NCI-H2081 treated with DMSO at 0.1 percent for 48 hours (cell line): ENCODE results near the gene EEIG1.

Experiments used
- DNase-seq: peaks from one replicate; lab custom pipeline; 2025; lab: John Stamatoyannopoulos, UW

EEIG1 gene

DNA sequence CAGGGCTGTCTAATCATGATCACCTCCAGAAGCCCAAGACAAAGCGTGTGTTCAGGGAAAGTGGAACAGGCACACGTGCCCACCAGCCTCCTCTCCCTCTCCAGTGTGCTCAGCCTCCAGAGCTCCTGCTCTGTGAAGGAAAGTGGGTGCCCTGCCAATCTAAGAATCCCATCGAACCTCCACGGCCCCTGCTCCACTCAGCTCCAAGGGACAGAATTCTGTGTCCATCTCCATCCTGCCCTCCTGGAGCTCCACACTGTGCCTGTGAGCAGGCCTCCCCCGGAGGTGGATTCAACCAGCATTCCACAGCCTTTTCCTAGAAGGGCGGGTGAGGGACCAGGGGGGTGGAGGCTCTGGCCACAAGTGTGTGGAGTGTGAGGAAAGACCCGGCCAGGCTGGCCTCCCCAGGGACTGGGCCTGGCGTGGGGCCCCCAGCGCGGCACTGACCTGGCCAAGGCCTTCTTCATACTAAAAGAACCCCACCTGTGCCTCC is 6.0 kb downstream of the EEIG1 start:
- no peak for DNase-seq

DNA sequence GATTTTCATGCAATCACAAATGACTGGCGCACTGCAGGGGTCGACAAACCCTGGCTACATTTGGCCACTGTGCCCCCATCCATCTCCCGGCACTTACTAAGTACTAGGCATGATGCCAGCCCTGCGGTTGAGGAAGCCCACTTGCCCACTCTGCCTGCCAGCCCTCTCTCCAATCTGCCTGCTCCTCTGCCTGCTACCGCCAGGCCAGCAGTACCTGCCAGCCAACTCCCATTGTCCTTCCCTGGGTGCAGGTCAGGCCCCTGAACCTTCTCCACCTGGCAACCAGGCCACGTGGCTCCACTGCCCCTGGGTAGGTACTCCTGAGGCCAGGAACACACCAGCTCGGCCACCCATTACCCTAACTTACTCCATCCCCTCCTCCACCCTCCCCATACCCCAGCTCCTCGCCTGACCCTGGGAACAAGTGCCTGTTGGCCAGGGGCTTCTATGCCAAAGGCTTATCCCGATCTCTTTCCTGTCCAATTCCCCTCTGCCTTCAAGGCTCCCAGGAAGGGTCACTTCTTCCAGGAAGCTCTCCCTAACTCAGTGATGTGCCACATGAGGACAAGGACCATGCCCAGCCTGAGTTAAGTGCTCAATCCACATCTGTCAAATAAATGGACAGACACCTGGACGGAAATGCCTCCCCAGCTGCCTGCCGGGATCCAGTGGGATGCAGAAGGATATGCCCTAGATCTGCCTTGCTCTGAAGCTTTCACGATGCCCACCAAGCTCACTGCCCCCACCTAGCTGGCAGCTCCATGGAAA is 6.6 kb downstream of the EEIG1 start:
- DNase-seq = no peak

DNA sequence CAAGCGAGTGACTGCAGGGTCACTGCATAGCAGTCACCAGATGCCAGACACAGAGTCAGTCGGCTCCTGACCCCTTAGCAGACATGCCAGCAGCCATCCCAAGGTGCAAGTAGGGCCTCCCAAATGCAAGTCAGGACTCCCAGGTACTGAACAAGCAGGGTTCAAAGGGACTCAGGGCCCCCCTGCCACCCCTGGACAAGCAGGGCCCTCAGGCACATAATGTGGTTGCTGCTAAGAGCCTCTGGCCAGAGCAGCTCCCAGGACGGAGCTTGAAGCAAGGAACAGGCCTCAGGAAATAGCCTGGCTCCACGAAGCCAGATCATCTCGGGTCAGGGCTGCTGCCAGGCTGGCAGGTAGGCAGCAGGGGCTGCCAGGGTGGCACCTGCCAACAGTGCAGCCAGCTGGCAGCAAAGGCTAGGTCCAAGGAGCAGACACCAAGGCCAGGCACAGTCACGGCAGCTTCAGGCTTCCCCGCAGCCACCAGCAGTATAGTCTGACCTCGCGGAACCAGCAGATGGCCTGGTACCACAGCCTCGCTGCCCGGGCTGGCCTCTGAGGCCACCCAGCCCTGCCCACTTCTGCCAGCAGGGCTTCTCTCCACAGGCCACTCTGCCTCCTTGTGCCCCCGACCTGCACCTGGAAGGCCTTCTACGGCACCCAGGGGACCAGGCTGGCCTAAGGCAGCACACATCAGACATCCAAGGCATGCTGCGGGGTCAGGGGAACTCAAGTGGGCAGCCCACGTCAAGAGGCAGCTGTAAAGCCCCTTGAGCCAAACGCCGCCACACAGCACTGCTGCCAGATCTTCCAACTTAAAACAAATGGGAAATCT is 7.4 kb downstream of the EEIG1 start:
- no peak for DNase-seq

DNA sequence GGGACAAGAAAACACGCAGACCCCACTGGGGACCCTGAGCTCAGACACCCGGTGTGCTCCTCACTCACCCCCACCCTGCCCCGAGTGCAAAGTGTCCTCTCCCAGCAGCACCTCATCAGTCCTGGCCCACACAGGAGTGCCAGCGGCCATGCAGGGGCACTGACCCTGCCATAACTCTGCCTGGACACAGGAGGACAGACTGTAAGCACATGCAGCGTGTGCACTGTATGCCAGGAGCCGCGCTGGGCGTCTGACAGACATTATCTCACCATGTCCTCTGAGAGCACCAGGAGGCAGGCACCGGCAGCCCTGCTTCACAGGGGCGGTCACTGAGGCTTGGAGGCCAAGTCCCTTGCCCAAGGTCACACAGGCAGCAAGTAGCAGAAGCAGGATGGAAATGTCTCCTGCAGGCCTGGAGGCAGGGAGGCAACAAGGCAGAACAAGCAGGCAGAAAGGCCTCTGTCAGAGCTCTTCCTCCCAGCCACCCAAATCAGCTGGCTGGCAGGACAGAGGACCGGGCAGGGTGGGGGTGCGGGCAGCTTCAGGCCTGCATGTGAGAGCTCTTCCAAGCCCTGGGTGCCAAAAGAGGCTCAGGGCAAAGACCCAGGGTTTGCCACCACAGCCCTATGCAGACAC is 8.4 kb downstream of the EEIG1 start:
- DNase-seq = no peak

DNA sequence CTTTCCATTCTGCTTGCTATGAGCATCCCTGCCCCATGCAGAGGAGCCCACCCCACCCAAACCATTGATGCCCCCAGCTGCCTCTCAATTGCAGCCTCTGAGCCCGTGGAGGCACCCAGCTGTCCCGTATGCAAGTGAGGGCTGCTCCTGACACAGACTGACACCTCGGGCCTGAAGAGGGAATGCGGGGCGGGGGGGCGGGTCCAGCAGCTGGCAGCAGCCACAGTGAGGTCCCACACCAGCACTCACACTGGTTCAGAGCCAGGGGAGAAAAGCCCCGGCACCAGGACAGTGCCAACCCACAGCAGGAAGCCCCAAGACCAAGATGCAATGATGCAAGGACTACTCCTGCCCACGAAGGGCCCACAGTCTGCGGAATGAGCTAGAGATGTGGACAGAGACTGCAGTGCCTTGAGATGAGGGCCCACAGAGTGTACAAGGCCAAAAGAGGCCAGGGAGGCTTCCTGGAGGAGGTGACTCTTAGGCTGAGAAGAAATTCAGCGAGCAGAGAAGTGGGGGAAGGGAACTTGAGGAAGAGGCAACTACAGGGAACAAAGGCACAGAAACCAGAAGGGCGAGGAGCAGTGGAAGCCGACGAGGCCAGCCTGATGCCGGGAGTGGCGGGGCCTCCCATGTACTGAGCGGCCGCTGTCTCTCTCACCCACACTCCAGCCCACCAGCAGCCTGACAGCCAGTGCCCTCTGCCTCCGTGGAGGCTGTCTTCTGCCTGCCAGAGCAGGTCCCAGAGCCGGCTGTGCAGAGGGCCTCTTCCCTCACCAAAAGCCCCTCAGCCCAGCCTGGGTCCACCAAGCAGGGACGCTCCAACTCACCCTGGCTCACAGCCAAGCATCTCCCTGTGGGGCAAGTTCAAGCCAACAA is 9.2 kb downstream of the EEIG1 start:
- DNase-seq = no peak

DNA sequence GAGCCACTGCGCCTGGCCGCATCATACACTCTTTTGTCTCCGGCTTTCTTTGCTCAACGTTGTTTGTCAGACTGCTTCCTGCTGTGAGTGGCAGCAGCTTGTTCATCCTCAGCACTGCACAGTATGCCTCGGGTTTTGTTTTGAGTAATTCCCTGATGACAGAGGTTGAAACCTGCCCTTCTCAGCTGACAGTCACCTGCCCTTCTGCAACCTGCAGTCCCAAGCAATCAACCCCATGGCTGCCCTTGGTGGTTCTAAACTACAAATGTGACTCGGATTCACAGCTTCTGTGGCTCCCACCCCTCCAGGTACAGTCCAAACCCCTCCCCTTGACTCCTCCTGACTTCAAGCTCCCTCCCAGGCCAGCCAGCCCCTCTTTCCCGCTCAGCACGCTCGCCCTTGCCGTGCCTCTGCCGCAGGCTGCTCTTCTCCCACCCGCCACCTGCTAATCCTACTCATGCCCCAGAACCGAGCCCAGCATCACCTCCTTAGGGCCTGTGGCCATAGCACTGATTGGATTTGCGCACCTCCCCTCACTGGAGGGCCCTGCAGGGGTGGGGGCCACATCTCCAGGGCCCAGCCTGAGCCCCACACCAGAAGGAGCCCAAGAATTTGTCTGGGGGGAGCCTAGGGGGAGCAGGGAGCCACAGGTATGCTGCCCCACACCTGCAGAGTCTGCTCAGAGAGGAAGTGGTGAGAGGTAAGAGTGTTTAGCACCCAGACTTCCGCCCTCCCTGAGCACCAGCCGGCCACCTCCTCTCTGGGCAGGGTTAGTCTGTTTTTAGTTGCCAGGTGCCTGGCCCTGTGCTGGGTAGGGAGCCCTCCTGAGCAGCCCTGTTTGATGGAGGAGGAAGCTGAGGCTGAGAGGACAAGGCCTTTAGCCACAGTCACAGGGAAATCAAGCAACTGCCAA is 10.1 kb downstream of the EEIG1 start:
- DNase-seq = peak; percentile 61

DNA sequence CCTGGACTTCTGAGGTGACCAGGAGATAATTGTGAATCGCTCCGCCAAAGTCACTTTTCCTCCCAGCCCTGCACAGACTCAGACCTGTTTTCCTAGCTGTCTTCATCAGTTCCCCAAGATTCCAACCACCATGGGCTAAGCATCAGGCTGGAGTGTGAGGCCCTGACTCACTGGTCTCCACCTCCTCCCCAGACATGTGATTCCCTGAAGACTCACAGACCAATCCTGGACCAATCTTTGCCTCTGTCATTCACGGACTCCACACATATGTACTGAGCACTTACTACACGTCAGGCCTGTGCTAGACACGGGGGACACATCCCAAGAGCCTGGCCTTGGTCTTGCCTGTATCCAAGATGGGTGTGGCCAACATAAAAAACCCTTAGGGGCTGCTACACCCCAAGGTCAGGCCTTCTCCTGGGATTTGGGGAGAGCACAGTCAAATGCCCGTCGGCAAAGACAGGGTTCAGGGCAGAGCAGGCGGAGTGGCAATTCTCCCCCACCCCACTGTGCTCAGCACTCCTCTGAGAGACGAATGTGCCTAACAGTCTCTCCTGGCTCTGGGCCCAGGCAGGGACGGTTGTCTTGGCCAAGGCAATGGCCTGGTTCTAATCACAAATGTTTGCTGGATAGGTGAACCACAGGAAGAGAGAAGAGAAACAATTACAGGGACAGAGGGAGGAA is 11.9 kb downstream of the EEIG1 start:
- DNase-seq = peak; percentile 51

DNA sequence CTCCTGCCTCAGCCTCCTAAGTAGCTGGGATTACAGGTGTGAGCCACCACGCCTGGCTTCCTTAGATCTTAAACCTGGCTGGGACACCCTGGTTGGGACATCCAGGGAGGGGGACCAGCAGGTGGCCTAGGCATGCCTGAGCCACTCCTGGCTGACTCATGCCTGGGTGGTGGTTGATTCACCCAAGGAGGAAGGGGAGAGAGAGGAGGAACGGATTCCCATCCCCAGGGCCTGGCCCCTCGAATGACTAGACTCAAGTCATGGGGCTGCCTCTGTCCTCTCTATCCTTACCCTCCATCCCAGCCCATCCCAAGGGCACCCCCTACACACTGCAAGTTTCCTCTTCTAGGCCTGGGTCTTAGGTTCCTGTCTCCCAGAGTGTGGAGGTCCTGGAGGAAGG is 12.7 kb downstream of the EEIG1 start:
- no peak for DNase-seq

DNA sequence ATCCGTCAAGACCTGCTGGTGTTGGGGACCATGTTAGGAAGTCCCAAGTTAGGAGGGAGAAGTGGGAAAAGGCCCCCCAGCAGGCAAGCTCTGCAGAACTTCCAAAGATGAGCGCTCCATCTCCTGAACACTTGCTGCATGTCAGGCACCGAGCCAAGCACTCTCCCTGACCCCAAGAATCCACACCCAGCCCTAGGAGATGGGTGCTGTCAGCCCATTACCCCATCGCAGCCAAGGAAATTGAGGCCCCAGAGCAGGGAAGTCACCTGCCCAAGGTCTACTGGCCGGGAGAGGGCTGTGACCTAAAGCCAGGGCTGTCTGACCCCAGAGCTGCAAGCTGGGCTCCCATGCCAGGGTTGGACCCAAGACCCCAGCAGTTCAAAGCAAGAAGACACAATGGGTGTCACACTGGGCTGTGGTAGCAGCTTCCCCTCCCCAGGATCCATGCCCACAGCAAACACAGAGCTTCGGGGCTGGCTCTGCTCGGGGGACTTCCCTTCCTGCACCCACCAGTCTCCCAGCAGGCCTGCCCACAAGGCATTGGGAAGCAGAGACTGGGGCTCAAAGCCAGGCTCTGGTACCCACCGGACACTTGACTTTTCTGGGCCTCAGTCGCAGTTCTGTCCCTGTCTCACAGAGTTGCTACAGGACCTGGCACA is 13.5 kb downstream of the EEIG1 start:
- DNase-seq = no peak

DNA sequence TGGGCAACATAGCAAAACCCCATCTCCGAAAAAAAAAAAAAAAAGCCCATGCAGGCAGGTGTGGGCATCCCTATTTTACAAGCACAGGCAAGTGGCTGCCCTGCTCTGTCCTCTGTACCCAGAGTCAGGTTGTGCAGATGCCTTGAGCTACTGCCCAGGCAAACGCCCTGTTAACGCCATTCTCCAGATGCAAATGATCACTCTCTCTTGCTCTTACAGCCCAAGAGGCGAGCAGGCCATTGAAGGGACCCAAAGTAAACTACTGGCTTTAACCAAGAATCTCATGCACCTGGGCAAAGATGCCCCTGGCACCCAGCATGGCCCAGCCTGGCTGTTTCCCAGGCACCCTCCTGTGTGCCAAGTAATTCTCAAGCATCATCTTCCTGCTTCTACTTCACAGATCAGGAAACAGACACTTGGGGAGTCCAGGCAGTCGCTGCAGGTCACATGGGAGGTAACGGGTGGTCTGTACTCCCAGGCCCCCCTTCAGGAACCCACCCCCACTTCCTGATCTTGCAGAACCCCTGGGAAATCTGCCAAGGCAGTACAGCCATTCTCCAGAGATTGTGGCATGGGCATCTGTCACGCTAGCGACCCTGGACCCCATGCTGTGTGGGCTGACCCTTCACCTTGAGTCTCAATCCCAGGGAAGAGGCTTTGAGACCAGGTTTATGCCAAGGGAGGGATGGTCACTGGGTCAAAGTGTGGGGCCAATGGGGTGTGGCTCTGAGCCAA is 14.2 kb downstream of the EEIG1 start:
- no peak for DNase-seq

DNA sequence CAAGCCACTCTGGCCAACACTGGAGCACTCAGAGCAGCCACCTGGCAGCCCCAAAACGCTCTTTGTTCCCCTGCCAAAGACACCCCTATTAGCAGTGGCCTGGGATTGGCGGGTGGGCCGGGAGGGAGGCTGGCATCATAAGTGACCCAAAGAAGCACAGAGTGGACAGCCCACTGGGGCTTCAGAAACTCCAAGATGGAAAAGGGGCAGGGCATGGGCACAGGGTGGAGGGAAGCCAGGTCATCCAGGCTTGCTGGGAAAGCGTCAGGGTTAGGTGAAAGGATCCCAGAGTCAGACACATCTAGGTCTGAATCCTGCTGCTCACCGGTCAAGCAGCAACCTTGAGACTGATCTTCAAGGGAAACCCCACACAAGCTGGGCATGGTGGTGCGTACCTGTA is 14.8 kb downstream of the EEIG1 start:
- DNase-seq = no peak

DNA sequence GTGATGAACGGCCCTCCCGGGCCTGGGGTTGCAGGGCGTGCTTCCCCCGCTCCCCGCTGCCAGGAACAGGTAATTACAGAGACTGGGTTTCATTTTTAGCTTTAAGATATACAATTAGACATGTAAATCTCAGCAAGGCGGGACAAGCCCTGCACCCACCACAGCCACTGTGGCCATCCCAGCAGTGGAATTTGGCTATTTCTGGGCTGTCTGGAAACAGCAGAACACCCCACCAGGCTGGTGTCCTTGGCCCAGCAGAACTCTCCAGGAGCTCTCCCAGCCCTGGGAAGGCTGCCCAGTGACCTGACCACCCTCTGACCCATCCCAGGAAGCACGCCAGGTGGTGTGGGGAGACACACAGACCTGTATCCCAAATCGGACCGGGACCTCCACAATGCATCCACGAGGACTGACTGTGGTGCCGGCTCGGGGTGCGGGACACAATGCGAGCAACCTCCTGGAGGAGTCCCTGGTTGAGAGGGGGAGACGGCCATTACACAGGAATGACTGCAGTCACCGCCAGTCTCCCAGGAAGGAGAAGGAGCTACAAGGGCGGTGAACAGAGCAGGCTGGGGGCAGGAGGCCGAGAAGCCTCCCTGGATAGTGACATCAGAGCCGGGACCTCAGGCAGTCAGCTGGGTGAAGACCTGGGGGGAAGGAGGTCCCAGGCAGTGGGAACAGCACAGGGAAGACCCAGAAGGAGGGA is 17.3 kb downstream of the EEIG1 start:
- no peak for DNase-seq

DNA sequence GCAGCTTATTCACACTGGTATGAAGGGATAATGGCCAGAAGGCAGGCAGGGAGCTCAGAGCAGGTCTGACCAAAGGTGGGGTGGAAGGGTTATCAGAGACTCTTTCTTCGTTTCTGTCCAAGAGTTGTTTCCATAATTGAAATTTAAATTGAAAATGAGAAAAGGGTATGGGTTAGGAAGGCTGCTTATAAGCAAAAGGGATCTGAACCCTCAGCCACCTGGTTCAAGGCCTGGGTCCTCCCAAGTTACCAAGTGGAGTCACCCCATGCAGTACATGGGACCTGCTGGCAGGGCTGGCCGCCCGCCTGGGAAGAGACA is 17.8 kb downstream of the EEIG1 start:
- DNase-seq = no peak

DNA sequence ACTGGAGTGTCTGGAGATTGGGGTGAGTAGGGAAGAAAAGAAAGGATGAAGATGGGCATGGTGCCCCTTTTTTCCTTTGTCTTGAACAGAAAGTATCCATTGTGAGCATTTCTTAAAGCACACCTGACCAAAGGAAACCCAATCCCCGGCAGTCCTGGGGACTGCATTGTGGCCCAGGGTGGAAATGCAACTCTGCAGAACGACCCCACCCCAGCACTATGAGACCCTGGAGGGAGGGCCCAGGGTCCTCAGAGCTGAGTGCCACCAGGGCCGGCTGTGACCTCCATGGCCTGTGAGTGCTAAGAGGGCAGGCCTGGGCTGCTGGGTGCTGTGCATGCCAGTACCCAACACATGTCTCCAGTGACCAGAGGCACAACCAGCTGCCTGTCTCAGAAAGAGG is 18.5 kb downstream of the EEIG1 start:
- no peak for DNase-seq

DNA sequence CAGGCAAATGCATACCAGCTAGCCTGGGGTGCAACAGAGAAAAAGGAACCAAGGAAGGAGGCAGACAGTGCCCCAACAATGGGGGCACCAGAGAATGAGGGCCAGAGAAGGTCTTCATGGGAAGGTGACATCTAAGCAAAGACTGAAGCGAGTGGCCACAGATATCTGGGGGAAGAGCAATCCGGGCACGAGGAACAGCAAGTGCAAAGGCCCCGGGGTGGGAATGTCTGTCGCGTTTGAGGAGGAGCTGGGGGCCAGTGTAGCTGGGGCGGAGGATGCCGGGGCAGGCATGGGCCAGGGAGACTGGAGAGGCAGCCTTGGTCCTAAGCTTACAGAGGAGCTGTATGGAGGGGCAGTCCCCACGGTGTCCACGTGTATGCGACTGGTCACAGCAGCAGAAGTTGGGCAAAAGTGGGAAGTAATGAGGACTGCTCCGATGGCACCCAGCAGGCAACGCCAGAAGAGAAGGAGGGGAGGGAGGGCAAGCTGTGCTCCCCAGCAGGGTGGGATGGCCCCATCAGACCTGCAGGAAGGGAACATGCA is 19.1 kb downstream of the EEIG1 start:
- no peak for DNase-seq

DNA sequence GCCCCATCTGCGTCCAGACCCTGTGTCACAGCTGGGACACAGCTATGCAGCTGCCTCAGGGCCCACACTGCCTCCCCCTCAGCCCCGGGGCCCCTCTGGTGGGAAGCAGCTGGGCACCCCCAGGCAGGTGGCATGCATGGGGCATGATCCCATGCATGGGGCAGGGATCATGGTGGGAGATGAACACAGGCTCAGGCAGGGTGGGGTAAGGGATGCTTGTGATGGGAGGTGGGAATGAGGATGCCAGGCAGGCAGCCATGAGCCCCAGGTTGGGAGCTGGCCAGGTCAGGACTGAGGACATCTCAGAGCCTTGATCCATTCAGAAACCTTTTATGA is 19.7 kb downstream of the EEIG1 start:
- DNase-seq = no peak

DNA sequence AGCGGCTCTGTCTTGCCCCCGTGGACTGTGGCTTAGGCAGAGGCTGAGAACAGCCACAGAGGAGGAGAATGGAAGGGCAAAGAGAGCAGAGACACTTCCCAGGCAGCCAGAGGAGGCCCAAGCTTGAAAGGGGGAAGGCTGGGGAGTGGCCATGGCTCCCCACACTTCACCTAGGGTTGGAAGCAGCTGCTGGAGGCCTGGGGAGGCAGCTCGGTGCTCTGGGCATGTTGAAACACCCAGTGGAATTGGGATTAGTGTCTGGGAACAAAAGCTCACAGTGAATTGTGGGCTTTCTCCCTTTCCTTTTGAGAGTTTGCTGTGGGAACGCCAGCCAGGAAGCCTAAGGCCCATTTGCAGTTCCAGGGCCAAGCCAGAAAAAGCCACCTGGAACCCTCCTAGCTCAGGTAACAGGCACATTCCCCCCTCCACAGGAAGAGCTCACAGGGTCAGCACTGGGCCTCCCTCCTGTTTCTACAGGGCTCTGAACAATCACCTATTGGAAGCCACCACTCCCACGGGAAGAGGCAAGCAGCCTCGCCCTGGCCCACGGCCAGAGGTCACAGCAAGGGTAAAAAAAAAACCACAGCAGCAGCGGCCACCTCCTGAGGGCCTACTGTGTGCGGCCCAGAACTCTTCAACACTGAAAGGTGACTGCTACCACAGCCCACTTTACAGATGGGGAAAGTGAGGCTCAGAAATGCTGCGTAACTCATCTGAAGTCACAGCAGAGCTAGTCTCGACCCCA is 20.2 kb downstream of the EEIG1 start:
- DNase-seq = no peak
